ENCODE measurements around the gene VPS16.
"Not testable (repeated sequence)": the region's sequence is repeated elsewhere in the genome, so short reads cannot be mapped to it uniquely, and the experiment has no call there.

VPS16 gene

DNA sequence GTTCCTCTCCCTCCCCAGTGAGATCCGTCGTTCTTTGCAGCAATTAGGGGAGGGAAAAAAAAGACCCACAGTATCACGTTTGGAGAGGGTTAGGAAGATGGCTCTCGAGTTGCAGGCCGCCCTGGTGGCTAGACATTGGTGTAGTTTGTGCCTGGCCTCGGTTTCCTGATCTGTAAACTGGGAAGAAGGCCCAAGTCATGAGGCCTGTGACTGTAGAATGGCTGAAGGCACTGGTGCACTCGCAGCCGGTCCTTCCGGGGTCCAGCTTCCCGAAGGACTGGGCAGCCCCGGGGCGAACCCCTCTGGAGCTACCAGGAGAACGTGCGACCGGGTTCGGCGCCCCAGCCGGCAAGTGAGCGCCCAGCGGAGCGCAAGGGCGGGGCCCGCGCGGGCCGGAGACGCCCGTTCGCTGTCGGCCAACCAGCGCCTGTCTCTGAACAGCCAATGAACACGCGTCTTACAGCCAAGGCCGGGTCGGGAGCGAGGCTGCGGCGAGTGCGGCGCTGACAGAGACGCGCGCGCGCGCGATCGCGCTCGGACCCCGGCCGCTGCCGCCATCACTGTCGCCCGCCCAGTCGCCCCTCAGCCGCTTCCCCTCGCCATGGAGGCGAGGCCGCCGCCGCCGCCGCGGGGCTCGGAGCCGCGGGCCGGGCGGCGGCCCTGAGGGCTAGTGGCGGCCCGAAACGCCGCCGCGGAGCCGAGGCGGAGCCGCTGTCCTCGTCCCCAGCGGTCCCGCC lies 32.6 kb downstream of the VPS16 start, which contains the start of gene PTPRA:
Gene PTPRA (plus strand): TSS at position 472 of the 737 bp plus-strand sequence. CDS start 90,797 bp downstream, outside the sequence.
- peak; percentile 92 for DNase-seq

DNA sequence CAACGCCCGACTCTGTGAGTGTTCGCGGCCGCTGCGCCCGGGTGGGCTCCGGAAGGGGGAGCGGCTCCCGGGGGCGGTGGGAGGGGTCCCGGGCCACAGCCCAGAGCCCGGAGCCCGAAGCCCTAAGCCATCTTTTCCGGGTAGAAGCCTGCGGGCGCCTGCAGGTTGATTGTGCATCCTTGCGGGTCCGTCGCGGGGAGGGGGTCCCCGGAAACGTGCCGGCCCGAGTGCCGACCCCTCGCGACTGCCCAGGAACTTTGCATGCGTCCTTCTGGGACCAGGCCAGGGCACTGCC lies 33.1 kb downstream of the VPS16 start:
- peak; percentile 56 for DNase-seq

DNA sequence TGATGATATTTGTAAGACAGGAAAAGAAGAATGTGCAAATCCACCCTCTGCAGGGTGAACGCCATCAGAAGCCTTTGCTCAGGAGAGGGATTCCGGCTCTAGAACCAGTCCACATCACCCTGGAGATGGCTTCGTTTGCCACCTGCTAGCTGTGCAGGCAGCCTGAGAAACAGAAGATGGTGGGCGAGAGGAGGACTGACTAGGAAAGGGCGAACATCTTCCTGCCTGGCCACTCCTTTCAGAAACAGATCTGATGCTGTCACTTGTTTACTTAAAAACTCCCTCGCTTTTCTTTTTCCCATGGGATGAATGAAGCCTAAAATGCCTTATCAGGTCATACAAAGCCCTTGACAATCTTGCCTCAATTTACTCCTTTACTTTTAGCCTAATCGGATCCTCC lies 33.9 kb downstream of the VPS16 start:
- no peak for DNase-seq

DNA sequence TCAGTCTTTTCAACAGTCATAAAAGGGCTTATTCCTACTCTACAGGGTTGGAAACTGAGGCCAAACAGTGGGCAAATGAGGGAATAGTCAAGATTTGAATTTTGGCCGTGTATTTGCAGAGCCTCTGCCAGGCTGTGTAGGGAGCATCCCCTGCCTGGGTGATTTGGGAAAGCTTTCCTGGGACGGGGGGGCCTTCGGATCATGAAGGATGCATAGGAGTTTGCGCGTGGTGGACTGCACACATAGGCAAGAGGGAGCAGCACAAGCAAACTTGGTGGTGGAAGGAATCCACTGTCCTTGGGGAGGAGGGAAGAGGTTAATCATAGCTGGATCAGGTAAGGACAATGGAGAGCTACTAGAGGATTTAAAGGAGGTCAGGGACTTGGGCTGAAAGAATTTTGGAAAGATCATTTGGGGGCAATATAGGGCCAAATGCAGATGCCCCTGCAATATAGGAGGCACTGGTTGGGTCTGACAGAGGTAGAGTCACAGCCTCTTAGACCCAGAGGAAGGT lies 35.2 kb downstream of the VPS16 start:
- no peak for DNase-seq

DNA sequence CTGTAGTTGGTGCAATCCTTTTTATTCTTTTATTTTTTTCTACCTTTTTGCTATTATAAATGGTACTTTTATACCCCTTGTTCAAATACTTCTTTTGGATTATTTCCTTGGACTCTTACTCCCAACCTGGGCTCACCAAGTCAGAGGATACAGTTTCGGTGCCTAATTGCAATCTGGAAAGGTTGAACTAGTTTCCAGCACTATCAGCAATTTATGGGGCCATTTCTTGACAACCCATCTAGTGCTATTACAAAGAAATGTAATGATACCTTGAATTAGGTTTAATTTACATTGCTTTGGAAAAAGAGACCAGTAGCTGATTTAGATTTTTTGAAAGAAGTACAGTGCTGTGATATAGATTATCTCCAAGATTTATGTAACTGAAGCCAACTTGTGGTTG lies 38.0 kb downstream of the VPS16 start:
- DNase-seq: no peak

DNA sequence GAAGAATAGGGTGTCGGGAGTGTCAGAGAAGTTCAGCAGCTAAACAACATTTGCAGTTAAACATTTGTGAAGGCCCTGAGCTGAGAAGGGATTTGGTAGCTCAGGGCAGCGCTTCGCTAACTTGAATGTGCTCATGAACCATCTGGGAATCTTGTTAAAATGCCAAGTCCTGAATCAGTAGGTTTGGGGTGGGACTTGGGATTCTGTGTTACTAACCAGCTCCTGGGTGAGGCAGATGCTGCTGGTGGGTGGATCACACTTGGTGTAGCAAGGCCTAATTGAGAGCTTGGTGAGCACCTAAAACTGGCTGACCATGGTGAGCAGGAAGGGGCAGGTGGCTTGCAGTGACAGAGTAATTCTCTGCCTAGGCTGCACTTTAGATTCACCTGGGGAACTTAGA lies 38.6 kb downstream of the VPS16 start:
- no peak for DNase-seq

DNA sequence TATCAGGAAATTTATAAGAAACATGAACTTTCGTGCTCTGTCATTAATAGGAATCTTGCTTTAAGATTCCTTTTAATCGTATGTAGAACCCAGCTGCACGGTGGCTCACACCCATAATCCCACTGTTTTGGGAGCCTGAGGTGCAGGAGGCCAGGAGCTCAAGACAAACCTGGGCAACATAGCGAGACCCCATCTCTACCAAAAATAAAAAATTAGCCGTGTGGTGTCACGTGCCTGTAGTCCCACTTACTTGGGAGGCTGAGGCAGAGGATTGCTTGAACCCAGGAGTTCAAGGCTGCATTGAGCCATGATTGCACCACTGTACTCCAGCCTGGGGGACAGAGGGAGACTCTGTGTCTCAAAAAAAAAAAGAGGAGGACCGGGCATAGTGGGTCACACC lies 40.1 kb downstream of the VPS16 start:
- no peak for DNase-seq

DNA sequence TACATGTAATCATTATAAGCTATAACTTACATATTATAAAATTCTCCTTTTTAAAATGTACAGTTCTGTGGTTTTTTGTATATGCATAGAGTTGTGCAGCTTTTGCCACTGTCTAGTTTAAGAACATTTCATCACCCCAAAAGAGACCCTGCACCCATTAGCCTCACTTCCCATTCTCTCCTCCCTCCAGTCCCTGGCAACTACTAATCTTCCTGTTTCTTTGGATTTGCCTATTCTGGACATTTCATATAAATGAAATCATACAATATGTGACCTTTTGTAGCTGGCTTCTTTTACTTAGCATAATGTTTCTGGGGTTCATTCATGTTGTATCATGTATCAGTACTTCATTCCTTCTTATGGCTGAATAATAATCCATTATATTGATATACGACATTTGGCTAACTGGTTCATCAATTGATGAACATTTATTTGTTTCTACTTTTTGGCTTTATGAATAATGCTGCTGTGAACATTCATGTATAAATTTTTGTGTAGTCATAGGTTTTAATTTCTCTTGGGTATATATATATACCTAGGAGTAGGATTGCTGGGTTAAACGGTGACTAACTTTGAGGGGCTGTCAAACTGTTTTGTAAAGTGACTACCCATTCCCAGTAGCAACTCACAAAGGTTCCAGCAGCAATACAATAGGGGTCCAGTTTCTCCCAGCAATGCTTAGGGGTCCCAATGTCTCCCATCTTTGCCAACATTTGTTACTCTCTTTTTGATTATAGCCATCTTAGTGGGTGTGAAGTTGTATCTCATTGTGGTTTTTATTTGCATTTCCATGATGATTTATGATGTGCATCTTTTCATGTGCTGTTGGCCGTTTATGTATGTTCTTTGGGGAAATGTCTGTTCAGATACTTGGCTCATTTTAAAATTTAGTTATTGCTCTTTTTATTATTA lies 43.4 kb downstream of the VPS16 start:
- DNase-seq: no peak

DNA sequence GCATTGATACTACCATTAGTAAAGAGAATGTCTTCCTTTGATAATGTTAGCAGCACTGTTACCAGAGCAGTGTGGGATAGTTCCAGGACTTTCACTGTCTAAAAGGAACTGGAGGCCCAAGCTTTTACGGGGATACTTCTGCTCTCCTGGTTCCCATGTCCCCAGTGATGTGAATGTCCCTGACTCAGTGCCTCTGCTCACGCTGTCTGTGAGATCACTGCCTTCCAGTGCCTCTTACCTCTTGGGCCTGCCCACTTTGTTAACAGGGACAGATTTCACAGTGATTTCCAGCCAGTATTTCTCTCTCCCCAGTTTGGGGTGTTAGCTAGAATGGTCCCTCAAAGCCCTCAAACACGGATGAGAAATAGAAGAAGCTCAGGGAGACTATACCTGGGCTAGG lies 47.2 kb downstream of the VPS16 start:
- DNase-seq: no peak

DNA sequence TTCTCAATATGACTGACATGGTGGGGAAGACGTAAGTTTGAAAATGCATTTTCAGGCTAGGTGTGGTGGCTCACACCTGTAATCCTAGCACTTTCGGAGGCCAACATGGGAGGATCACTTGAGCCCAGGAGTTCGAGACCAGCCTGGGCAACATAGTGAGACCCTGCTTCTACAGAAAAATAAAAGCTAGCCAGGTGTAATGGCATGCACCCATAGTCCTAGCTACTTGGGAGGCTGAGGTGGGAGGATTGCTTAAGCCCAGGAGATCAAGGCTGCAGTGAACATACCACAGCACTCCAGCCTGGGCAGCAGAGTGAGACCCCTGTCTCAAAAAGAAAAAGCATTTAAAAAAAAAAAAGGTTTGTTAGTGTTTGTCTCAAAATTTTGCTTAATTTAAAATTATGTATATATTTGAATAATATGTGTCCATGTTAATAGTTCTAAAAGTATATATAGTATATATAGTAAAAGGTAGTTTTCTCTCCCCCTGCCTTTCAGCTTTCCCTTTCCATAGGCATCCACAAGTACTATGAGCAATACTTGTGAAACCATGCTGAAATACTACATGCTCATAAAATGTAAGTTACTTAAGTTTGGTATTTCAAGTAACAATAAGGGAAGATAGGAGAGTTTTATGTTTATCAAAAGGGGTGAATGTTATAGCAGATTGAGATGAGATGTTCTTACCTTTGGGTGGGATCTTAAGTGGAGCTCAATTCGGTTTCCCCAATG lies 47.8 kb downstream of the VPS16 start:
- no peak for DNase-seq

DNA sequence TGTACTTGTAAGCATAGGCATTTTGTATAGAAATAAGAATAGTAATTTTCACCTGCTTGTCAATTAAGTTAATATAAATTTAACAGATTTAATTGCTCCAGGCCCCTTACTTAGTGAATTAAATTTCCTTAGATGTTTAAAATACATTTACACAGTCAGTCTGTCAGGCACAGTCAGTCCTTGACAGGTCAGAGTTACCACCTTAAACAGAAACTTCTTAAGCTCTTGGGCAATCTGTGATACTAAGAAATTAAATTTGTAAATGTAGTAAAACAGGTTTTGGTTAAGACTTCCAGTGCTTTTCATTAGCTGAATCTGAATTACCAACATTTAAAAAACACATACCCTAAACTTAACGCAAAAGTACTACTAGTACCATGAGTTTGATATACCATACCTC lies 48.7 kb downstream of the VPS16 start:
- DNase-seq: no peak

DNA sequence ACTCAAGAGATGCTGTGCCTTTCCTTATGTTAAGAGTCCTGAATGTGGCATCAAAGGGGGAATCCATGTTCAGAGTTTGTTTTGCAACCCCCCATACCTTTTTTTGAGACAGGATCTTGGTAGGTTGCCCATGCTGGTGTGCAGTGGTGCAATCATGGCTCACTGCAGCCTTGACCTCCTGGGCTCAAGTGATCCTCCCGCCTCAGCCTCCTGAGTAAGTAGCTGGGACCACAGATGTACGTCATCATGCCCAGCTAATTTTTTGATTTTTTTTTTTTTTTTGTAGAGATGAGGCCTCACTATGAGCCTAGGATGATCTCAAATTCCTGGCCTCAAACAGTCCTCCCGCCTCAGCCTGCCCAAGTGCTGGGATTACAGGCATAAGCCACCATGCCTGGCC lies 49.3 kb downstream of the VPS16 start:
- no peak for DNase-seq

DNA sequence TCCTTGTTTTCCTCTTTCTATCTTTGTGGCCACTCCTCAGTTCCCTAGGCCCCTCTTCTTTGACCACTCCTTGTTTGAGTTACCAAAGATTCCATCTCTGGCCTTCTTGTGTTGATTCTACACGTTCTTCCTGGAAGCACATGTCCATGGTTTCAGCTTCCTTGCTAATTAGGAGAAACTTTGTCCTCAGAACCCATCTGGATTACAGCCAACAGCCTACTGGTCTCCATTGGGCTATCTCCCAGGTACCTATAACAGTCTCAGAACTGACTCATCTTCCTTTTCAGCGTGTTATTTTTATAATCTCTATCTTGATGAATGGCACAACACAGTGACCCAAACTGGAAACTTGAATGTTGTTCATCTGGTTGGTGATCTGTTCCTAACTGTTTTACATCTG lies 50.2 kb downstream of the VPS16 start:
- no peak for DNase-seq

DNA sequence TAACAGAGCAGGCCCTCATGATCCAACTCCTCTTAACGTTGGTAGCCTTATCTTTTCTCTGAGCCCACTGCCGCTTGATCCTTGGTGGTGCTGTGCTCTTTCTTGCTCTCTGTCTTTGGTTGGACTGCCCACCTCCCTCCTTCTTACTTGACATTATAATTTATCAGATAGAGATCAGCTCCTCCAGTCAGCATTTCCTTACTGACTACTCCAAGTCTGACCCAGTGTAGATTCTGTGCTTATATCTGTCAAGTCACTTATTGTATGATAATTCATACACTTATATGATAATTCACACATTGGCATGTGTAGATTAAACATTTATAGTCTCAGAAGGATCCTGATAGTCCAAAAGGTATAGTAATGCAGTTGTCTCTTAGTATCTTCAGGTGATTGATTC lies 50.8 kb downstream of the VPS16 start:
- no peak for DNase-seq

DNA sequence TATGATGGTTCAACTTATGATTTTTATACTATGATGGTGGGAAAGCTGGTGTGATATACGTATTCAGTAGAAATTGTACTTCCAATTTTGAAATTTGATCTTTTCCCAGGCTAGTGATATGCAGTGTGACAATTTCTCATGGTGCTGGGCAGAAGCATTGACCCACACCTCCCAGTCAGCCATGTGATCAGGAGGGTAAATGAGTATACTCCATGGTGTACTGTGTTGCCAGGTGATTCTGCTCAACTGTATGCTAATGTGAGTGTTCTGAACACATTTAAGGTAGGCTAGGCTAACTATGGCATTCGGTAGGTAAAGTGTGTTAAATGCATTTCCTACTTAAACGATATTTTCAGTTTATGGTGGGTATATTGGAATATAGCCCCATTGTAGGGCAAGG lies 51.8 kb downstream of the VPS16 start:
- DNase-seq: no peak

DNA sequence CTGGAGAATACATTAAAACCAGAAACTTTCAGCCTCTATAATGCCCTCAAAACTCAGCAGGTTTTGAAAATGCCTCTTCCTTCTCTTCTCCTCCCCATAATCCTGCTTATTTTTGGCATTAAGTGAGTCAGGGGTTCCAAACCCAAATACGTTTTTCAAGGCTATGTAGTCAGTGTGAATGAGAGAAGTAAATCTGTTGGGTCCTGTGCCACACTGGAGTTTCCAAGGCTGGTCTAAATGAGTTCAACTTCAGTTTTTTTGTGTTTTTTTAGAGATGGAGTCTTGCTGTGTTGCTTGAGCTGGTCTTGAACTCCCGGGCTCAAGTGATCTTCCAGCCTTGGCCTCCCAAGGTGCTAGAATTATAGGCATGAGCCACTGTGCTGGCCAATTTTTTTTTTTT lies 53.7 kb downstream of the VPS16 start:
- no peak for DNase-seq

DNA sequence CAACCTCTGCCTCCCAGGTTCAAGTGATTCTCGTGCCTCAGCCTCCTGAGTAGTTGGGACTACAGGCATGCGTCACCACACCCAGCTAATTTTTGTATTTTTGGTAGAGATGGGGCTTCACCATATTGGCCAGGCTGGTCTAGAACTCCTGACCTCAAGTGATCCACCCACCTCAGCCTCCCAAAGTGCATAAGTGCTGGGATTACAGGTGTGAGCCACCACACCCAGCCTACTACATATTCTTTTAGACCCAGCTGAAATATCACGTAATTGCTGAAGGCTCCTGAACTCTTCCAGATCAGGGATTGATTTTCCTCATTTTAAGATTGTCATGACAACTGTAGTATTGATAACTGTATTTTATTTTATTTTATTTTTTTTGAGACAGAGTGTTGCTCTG lies 54.6 kb downstream of the VPS16 start:
- not testable (repeated sequence) for DNase-seq

DNA sequence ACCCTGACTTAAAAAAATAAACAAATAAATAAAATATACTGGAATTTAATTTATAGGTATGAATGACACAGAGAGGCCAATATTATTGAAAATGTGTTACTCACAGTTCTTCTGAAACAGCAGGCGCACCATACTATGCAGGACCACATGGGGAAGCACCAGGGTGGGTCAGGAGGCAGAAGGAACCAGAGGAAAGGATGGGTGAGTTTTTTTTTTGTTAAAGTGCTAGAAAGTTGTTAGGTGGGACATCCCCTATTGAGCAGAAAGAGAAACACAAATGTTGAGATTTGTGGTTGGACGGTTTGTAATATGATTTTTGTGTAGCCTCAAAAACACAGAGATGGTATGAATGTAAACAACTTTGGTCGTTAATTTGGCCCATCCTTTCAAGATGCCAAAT lies 58.7 kb downstream of the VPS16 start:
- peak; percentile 34 for DNase-seq

DNA sequence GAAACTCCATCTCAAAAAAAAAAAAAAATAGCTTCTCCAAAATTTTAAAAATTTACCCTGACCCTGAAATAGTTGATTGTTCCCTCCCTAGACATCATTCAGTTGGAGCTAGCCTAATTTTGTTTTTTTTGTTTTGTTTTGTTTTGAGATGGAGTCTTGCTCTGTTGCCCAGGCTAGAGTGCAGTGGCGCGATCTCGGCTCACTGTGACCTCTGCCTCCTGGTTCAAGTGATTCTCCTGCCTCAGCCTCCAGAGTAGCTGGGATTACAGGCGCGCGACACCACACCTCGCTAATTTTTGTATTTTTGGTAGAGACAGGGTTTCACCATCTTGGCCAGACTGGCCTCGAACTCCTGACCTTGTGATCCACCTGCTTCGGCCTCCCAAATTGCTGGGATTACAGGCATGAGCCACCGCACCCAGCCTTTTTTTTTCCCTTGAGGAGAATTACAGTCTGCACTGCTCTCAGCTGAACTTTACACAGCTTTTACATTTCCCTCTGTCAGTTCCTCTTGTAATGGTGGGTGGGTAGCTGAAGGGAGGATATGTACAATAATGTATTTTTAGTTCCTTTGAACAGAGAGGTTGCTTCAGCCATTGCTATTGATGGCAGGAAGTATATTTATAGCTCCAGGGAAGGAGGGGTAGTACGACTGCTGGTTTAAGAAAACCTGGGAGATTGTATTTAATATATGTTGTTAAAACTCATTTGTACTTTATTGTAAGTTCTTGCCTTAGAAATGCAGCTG lies 60.5 kb downstream of the VPS16 start:
- DNase-seq: no peak

DNA sequence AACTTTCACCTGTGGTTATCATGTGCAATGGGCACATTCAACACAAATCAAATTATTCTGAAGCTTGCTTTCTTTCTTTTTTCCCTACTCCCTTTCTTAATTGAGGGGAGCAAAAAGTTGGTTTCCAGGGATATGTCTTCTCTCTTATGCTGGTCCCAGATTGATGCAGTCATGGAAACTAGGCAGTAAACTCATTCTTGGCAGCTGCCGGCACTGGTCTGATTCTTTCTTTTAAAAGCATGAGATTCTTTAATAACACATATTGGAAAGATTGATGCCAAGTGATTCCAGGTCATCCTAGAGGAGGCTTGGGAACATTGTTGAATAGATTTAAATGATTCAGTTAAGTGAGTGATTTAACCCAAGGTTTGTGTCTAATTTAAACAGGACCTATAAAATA lies 61.7 kb downstream of the VPS16 start:
- no peak for DNase-seq

DNA sequence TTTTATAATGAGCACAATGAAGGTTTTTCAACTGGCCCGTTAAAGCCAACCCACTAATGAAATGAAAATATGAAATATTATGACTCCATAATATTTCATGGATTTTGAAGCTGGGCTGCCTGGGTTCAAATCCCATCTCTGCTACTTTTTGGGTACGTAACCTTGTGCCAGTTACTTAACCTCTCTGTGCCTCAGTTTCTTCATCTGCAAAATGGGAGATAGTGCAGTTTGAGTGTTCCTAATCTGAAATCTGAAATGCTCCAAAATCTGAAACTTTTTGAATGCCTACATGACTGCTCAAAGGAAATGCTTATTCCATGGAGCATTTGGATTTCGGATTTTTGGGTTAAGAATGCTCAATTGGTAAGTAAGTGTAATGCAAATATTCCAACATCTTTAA lies 62.3 kb downstream of the VPS16 start:
- no peak for DNase-seq

DNA sequence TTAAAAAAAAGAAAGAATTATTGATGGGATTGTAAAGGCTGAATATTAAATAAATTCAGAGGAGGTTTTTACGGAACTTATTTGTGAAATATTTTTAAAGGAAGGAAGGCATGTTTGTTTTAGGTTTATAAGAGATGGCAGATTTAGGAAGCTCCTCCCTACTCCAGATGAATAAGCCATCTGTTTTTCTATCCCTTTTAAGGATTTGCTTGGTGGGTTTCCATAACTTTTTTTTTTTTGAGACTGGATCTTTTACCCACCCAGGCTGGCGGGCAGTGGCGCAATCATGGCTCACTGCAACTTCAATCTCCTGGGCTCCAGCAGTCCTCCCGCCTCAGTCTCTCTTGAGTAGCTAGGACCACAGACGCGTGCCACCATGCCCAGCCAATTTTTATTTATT lies 63.1 kb downstream of the VPS16 start:
- no peak for DNase-seq

DNA sequence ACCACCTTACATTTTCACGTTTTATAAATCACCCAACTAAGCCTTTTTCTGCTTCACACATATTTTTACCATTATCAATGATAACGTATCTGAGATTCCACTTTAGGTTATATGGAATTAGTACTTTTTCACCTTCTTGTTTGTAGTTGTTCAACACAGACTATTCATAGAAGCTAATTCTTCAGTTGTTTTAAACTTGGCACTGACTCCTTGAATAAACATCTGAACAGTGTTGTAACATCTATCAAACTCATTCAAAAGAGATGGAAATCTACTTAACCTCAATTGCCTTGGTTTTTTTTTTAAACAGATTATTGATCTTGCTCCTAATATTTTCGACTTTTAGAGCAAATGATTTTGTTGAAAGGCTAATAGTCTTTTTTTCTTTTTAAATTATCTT lies 67.0 kb downstream of the VPS16 start:
- DNase-seq: no peak
